COLO668 (cell line): Measurements from ENCODE around the gene SRSF6.
"Not testable (repeated sequence)": the region's sequence is repeated elsewhere in the genome, so short reads cannot be mapped to it uniquely, and the experiment has no call there.

ENCODE experiments used
- DNase-seq: peaks from one replicate; lab custom pipeline; 2025; ENCODE audit not compliant: unreplicated experiment; lab: John Stamatoyannopoulos, UW

Gene SRSF6

DNA sequence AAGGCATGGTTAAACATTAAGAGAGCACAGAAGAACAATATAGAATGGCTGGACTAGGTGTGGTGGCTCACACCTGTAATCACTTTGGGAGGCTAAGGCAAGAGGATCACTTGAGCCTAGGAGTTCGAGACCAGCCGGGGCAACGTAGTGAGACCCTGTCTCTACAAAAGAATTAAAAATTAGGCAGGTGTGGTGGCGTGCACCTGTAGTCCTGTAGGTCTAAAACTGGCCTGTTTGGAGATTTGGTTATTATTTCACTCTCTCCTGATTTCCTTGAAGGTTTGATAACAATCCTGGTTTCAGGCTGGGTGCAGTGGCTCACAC lies 15.6 kb downstream of the SRSF6 start:
- no peak for DNase-seq

DNA sequence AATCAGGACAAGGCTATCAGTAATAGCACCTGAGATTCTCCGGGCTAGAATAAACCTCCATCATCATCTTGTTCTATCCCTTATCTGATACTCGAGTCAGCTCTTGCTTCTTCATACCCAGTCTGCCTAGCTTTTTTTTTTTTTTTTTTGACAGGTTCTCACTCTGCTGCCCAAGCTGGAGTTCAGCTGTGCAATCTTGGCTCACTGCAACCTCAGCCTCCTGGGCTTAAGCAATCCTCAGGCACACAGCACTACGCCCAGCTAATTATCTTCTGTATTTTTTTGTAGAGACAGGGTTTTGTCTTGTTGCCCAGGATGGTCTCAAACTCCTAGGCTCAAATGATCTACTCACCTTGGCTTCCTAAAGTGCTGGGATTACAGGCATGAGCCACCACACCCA lies 19.5 kb downstream of the SRSF6 start:
- DNase-seq: no peak

GRCh38 chr20:43477619-43478018 lies 19.9 kb downstream of the SRSF6 start:
- no peak for DNase-seq

- no peak for DNase-seq
Observed at GRCh38 chr20:43490038-43490437, 32.3 kb downstream of the SRSF6 start.

- no peak for DNase-seq
Observed at GRCh38 chr20:43492101-43492500, 34.4 kb downstream of the SRSF6 start.

DNA sequence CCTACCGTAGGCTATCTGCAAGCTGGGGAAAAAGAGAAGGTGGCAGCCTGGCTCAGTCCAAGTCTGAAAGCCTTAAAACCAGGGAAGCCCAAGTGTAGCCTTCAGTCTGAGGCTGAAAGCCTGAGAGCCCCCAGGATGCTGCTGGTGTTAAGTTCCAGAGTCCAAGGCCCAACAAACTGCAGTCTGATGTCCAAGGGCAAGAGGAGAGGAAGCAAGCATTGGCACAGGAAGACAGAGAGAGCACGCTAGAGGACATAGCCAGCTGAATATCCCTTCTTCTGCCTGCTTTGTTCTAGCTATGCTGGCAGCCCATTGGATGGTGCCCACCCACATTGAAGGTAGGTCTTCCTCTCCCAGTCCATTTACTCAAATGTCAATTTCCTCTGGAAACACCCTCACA lies 37.7 kb downstream of the SRSF6 start:
- no peak for DNase-seq

DNA sequence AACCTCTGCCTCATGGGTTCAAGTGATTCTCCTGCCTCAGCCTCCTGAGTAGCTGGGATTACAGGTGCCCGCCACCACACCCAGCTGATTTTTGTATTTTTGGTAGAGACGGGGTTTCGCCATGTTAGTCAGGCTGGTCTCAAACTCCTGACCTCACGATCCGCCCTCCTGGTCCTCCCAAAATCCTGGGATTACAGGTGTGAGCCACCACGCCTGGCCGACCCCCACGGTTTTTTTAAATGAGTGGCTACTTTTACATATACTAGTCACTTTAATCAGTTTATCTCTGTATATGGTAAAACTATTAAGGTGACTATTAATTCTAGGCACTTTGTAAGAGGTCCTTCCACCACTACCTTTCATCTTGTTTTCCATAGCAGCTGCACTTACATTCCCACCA lies 44.3 kb downstream of the SRSF6 start:
- DNase-seq: not testable (repeated sequence)

DNA sequence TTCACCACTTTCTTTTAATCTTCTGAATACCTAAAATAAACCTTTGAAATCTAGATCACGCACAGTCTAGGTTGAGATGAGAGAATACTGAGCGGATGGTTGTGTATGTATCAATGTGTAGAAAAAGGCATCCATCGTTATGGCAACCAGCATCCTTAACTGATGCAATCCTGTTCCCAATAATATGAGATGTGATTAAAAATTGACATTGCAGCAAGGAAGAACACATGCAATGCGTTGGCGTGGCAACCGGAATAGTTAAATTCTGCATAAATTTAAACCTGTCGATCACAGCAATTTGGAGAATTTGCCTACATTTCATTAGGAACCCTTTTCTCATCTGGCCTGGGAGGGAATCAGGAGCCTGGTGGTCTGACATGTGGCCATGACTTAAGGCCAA lies 48.5 kb downstream of the SRSF6 start:
- DNase-seq: no peak

DNA sequence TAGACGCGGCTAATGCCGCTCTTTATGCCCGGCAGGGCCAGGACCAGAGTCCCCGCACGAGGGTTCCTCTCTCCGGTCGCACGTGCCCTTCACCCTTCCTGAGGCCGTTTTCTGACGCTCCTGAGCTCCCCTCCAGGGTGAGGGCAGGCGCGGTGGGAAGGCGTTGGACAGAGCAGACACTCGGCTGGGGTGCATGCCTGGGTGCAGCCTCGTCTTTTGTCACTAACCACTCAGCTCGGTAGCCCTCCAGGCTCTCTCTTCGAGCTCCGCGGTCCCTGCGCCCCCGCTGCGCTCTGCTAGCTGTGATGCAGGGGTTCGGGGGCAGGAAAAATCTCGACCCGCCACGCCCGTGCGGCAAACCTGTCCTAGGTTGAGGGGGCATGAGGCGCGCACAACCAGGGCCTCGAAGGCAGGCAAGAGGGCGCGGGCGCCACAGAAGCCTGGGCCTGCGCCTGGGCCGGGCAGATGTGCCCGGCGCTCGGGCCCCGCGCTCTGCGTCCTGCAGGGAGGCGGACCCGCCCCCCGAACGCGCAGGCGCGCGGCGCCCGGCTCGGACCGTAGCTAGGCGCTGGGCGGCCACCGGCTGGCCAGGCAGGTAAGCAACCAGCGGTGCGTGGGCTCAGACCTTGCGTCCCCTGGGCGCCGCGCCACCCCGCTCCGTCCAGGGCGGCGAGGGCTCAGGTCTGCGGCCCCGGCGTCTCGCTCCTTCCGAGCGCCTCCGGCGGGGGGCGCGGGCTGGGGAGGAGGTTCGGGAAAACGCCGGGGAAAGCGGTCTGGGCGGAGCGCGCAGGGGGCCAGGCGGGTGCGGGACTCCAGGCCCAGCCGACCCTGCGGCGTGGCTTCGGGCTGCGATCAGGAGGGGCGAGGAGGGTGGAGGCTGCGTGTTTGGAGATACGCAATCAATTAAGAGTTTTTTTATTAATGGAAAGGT lies 49.7 kb downstream of the SRSF6 start, which contains the start of gene L3MBTL1:
Gene L3MBTL1 (plus strand): TSS at position 548 of the 931 bp plus-strand sequence. CDS start 5,807 bp downstream, outside the sequence.
- DNase-seq: peak; percentile 67

DNA sequence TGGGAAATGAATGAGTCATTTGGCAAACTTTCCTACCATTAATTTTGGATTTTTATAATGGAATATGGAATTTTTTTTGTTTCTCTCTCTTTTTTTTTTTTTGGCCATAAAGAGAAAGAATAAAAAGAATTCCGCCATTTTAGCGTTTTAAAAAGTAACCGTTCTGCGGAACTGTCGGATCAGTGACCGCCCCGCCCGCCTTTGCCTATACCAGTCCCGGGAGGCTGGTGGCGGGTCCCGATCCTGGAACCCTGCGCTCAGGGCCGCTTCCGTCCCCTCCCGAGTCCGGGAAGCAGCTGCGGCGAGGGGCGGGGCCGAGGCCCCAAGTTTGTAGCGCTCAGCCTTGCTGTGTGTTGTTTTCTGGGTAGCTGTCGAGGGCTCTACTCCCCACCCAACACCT lies 50.4 kb downstream of the SRSF6 start:
- DNase-seq: no peak

DNA sequence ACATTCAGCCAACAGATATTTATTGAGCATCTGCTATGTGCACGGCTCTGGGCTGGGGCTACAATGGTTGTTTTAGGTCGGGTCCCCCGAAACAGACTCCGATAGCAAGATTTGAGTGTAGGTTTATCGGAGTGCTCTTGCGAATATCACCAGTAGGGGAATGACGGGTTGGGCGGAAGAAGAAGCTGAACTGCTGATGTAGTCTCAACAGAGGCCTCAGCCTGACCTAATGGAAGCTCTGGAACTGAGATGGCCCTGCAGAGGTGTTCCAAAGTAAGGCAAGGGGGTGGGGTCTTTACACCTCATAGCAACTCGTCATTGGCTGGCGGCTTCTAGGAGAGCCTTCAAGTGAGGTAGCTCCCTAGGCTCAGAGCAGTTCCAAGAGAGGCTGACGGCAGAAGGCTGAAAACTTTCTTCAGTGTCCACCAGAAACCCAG lies 50.9 kb downstream of the SRSF6 start:
- no peak for DNase-seq

DNA sequence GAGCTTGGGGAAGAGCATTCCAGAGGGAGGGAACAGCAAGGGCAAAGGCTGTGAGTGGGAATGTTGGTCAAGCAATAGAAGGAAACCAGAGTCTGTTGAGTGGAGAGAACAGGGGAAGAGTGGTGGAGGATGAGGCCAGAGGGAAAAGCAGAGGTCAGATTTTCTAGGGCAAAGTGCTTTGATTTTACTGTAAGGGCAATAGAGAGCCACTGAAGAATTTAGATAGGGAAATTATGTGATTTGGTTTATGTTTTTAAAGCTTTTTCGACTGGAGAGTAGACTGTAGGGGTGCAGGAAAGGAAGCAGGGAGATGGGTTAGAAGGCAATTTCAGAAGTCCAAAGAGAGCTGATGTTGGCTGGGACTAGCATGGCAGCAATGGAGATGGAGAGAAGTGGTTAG lies 54.2 kb downstream of the SRSF6 start:
- no peak for DNase-seq

GRCh38 chr20:43513372-43513930 lies 55.8 kb downstream of the SRSF6 start:
- DNase-seq: no peak
